ENCODE measurements around the gene PLD3.

DNA sequence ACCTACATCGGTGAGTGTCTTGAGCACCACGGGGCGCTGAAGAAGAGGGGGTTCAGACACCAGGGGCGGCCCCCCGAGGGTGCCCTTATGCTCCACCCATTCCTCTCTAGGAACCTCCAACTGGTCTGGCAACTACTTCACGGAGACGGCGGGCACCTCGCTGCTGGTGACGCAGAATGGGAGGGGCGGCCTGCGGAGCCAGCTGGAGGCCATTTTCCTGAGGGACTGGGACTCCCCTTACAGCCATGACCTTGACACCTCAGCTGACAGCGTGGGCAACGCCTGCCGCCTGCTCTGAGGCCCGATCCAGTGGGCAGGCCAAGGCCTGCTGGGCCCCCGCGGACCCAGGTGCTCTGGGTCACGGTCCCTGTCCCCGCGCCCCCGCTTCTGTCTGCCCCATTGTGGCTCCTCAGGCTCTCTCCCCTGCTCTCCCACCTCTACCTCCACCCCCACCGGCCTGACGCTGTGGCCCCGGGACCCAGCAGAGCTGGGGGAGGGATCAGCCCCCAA lies 29.4 kb downstream of the PLD3 start:
- TF ChIP-seq, protein P1, sequence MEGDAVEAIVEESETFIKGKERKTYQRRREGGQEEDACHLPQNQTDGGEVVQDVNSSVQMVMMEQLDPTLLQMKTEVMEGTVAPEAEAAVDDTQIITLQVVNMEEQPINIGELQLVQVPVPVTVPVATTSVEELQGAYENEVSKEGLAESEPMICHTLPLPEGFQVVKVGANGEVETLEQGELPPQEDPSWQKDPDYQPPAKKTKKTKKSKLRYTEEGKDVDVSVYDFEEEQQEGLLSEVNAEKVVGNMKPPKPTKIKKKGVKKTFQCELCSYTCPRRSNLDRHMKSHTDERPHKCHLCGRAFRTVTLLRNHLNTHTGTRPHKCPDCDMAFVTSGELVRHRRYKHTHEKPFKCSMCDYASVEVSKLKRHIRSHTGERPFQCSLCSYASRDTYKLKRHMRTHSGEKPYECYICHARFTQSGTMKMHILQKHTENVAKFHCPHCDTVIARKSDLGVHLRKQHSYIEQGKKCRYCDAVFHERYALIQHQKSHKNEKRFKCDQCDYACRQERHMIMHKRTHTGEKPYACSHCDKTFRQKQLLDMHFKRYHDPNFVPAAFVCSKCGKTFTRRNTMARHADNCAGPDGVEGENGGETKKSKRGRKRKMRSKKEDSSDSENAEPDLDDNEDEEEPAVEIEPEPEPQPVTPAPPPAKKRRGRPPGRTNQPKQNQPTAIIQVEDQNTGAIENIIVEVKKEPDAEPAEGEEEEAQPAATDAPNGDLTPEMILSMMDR (IDR thresholded peaks at IDR 0.05; ENCODE audit: low read depth, low read length) = no peak
- TF ChIP-seq, protein P2, sequence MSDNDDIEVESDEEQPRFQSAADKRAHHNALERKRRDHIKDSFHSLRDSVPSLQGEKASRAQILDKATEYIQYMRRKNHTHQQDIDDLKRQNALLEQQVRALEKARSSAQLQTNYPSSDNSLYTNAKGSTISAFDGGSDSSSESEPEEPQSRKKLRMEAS (IDR thresholded peaks at IDR 0.05; ENCODE audit: low read depth, low read length) = no peak
